Stimulated activated naive B cell treated with anti-CD40 and anti-IgM and Interleukin-4, amounts not matched to agents 10 μg/mL and 1 μg/mL and 100 μg/mL, for 72 hours (primary cell): ENCODE data around the gene ANTXR2.
"Not testable (repeated sequence)": the region's sequence is repeated elsewhere in the genome, so short reads cannot be mapped to it uniquely, and the experiment has no call there.

Source experiments
- ATAC-seq, 2 donors: fragments of 150-1000 bp; cut with Tn5 transposase; replicated peaks; 2 replicates each; pipeline ENCODE4 v1.10.0; 2021; ENCODE audit warnings: moderate library complexity in 1 of 2
- DNase-seq: peaks from one replicate; pipeline ENCODE4 v3.0.0; 2021
- H3K27ac Mint-ChIP-seq: one replicate; pipeline ENCODE4 v1.8.0; 2022; ENCODE audit warnings: mild to moderate bottlenecking, mixed read lengths
- H3K27me3 Mint-ChIP-seq, 2 donors: one replicate each; pipeline ENCODE4 v1.8.0; 2022; ENCODE audit warnings: mixed read lengths in 2 of 2
- H3K36me3 Mint-ChIP-seq, 2 donors: one replicate each; pipeline ENCODE4 v1.8.0; 2022; ENCODE audit warnings: mixed read lengths in 2 of 2, mild to moderate bottlenecking in 1 of 2
- H3K4me1 Mint-ChIP-seq, 2 donors: one replicate each; pipeline ENCODE4 v1.8.0; 2022; ENCODE audit warnings: mixed read lengths in 2 of 2, mild to moderate bottlenecking in 1 of 2
- H3K4me3 Mint-ChIP-seq, 2 donors: one replicate each; pipeline ENCODE4 v1.8.0; 2022; ENCODE audit warnings: mild to moderate bottlenecking in 2 of 2, mixed read lengths in 2 of 2, moderate library complexity in 1 of 2
- H3K9me3 Mint-ChIP-seq, 2 donors: one replicate each; pipeline ENCODE4 v1.8.0; 2022; ENCODE audit warnings: mixed read lengths in 2 of 2, mild to moderate bottlenecking in 1 of 2

ANTXR2 gene

GRCh38 chr4:80072744-80073472, at the start of gene ANTXR2:
TSS of gene ANTXR2 (minus strand) at chr4:80073229. CDS start at chr4:80072560, 669 bp downstream.
- peaks cover 10 to 20% of the 10 kb centered on the region in 2 donors for H3K36me3 Mint-ChIP-seq
- H3K4me3 Mint-ChIP-seq, result peak within 1 kb of the TSS; percentile 96 to 98
- ATAC-seq (peak; percentile 80 to 84), DNase-seq (peak; percentile 74)
- peak within 1 kb of the TSS; percentile 98 for H3K27ac Mint-ChIP-seq
- peaks cover 31 to 60% of the 10 kb centered on the region in 2 donors for H3K4me1 Mint-ChIP-seq
- H3K9me3 Mint-ChIP-seq, result no peaks in the 10 kb centered on the region
- H3K27me3 Mint-ChIP-seq, result no peaks in the 10 kb centered on the region

- DNase-seq, H3K27ac Mint-ChIP-seq, H3K4me3 Mint-ChIP-seq, ATAC-seq, H3K9me3 Mint-ChIP-seq, H3K36me3 Mint-ChIP-seq: not testable (repeated sequence)
- H3K27me3 Mint-ChIP-seq, result peaks cover 4 to 14% of the 10 kb centered on the region in 2 donors
- peaks cover 10 to 21% of the 10 kb centered on the region in 2 donors for H3K4me1 Mint-ChIP-seq
Measured at GRCh38 chr4:80121815-80122214, 48.8 kb upstream of the ANTXR2 start.

GRCh38 chr4:80119620-80120019, 46.6 kb upstream of the ANTXR2 start:
- H3K4me3 Mint-ChIP-seq, DNase-seq, H3K4me1 Mint-ChIP-seq, H3K36me3 Mint-ChIP-seq, ATAC-seq, H3K9me3 Mint-ChIP-seq, H3K27ac Mint-ChIP-seq: not testable (repeated sequence)
- peaks cover 10 to 17% of the 10 kb centered on the region in 2 donors for H3K27me3 Mint-ChIP-seq

- Mint-ChIP-seq H3K9me3 (peaks cover 9 to 10% of the 10 kb centered on the region in 2 donors), H3K36me3 (peaks cover 4 to 10% of the 10 kb centered on the region in 2 donors), H3K27me3 (peaks cover 17 to 21% of the 10 kb centered on the region in 2 donors), H3K4me3 (no peak overlapping the region), H3K4me1 (peaks cover 0 to 2% of the 10 kb centered on the region in 2 donors), H3K27ac (no peak overlapping the region)
- no peak for DNase-seq
- no peak for ATAC-seq
Measured at GRCh38 chr4:80116516-80116915, 43.5 kb upstream of the ANTXR2 start.

- DNase-seq (no peak), ATAC-seq (no peak)
- Mint-ChIP-seq H3K27ac (no peak overlapping the region), H3K4me1 (no peaks in the 10 kb centered on the region), H3K27me3 (peaks cover 17 to 21% of the 10 kb centered on the region in 2 donors), H3K36me3 (peaks cover 4 to 10% of the 10 kb centered on the region in 2 donors), H3K9me3 (peaks cover 9 to 10% of the 10 kb centered on the region in 2 donors), H3K4me3 (no peak overlapping the region)
Measured at GRCh38 chr4:80115368-80116181, 42.5 kb upstream of the ANTXR2 start.

DNA sequence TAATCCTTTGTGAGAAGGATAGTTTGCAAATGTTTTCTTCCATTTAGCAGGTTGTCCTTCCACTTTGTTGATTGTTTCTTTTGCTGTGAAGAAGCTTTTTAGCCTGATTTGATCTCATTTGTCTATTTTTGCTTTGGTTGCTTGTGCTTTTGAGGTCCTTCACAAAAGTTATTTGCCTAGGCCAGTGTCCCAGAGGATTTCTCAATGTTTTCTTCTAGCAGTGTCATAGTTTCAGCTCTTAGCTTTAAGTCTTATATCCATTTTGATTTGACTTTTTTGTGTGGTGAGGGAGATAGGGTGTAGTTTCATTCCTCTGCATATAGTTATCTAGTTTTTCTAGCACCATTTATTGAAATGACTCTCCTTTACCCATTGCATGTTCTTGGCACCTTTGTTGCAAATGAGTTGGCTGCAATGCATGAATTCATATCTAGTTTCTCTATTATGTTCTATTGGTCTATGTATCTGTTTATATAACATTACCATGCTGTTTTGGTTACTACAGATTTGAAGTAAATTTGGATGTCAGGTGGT, 41.8 kb upstream of the ANTXR2 start:
- Mint-ChIP-seq H3K4me3 (no peak overlapping the region), H3K27ac (no peak overlapping the region), H3K9me3 (peaks cover 9 to 10% of the 10 kb centered on the region in 2 donors), H3K36me3 (peaks cover 4 to 10% of the 10 kb centered on the region in 2 donors), H3K4me1 (no peaks in the 10 kb centered on the region), H3K27me3 (peaks cover 17 to 21% of the 10 kb centered on the region in 2 donors)
- DNase-seq (no peak), ATAC-seq (no peak)

GRCh38 chr4:80113615-80114014, 40.6 kb upstream of the ANTXR2 start:
- ATAC-seq (no peak), DNase-seq (no peak)

GRCh38 chr4:80112236-80112635, 39.2 kb upstream of the ANTXR2 start:
- Mint-ChIP-seq H3K4me3 (no peak overlapping the region), H3K27ac (no peak overlapping the region), H3K4me1 (no peaks in the 10 kb centered on the region), H3K9me3 (peaks cover 1 to 4% of the 10 kb centered on the region in 2 donors), H3K36me3 (peaks cover 0 to 6% of the 10 kb centered on the region in 2 donors), H3K27me3 (peaks cover 7 to 21% of the 10 kb centered on the region in 2 donors)
- ATAC-seq, result no peak
- no peak for DNase-seq

More at GRCh38 chr4:80113615-80114014, 40.6 kb upstream of the ANTXR2 start:
- no peaks in the 10 kb centered on the region for H3K4me1 Mint-ChIP-seq
- no peak overlapping the region for H3K4me3 Mint-ChIP-seq
- H3K27ac Mint-ChIP-seq, result no peak overlapping the region
- peaks cover 9 to 10% of the 10 kb centered on the region in 2 donors for H3K9me3 Mint-ChIP-seq
- peaks cover 16 to 21% of the 10 kb centered on the region in 2 donors for H3K27me3 Mint-ChIP-seq
- peaks cover 4 to 10% of the 10 kb centered on the region in 2 donors for H3K36me3 Mint-ChIP-seq

DNA sequence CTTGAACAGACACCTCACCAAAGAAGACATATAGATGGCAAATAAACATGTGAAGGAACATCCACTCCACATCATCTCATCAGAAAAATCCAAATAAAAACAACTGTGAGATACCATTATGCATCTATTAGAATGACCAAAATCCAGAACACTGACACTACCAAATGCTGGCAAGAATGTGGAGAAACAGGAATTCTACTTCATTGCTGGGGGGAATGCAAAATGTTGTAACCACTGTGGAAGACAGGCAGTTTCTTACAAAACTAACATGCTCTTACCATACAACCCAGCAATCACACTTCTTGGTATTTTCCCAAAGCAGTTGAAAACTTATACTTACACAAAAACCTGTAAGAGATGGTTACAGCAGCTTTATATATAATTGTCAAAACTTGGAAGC, 38.2 kb upstream of the ANTXR2 start:
- no peaks in the 10 kb centered on the region for H3K4me1 Mint-ChIP-seq
- H3K9me3 Mint-ChIP-seq, result peaks cover 7 to 13% of the 10 kb centered on the region in 2 donors
- DNase-seq (no peak), ATAC-seq (no peak)
- H3K27ac Mint-ChIP-seq, result no peak overlapping the region
- peaks cover 0 to 12% of the 10 kb centered on the region in 2 donors for H3K27me3 Mint-ChIP-seq
- peaks cover 0 to 6% of the 10 kb centered on the region in 2 donors for H3K36me3 Mint-ChIP-seq
- H3K4me3 Mint-ChIP-seq, result no peak overlapping the region

- no peaks in the 10 kb centered on the region for H3K4me1 Mint-ChIP-seq
- H3K4me3 Mint-ChIP-seq, result no peak overlapping the region
- H3K27me3 Mint-ChIP-seq, result peaks cover 0 to 6% of the 10 kb centered on the region in 2 donors
- peaks cover 9 to 13% of the 10 kb centered on the region in 2 donors for H3K9me3 Mint-ChIP-seq
- peaks cover 0 to 7% of the 10 kb centered on the region in 2 donors for H3K36me3 Mint-ChIP-seq
- DNase-seq (no peak), ATAC-seq (no peak)
- no peak overlapping the region for H3K27ac Mint-ChIP-seq
Measured at GRCh38 chr4:80107374-80107773, 34.3 kb upstream of the ANTXR2 start.

GRCh38 chr4:80104927-80105326, 31.9 kb upstream of the ANTXR2 start:
- Mint-ChIP-seq H3K4me3 (no peak overlapping the region), H3K4me1 (peaks cover 0 to 10% of the 10 kb centered on the region in 2 donors), H3K36me3 (peaks cover 0 to 7% of the 10 kb centered on the region in 2 donors), H3K27ac (no peak overlapping the region), H3K27me3 (no peaks in the 10 kb centered on the region), H3K9me3 (peaks cover 9 to 13% of the 10 kb centered on the region in 2 donors)
- ATAC-seq (no peak), DNase-seq (no peak)

DNA sequence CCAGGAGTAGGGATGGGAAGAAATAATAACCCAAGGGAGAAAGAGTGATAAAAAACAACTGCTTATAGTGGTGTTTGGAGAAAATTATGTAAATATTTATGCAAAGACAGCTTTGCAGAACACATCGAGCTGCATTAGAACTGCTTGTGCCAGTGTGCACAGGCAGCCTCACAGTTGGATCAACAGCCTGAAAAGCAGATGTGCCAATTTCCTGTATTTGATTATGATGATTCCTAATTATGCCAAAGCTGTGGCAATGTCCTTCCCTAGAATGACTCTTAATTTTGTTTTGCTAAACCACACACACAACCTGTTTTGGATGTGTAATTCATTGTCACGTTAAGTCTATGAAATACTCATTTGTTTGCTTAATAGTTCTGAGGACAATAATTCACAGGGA, 30.6 kb upstream of the ANTXR2 start:
- Mint-ChIP-seq H3K36me3 (peaks cover 0 to 7% of the 10 kb centered on the region in 2 donors), H3K4me1 (peaks cover 0 to 10% of the 10 kb centered on the region in 2 donors), H3K27me3 (no peaks in the 10 kb centered on the region), H3K4me3 (no peak overlapping the region), H3K27ac (no peak overlapping the region), H3K9me3 (peaks cover 9 to 13% of the 10 kb centered on the region in 2 donors)
- no peak for DNase-seq
- no peak for ATAC-seq

DNA sequence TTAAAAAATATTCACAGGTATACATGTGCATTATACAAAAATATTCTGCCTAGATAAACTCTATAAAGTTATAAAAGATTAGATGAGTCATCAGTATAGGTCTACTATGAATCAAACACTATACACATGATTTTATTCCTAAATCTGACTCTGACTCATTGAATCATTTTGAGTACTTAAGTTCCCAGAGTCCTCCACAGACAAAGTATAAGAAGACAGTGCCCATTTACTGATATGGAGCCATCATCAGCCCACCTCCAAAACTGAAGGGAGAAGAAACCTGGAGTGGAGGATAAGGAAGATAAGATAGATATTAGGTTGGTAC, 28.7 kb upstream of the ANTXR2 start:
- DNase-seq (no peak), ATAC-seq (peak in 1 of 2 donors; percentile 23)
- no peak overlapping the region for H3K4me3 Mint-ChIP-seq
- peaks cover 5% of the 10 kb centered on the region in 2 donors for H3K9me3 Mint-ChIP-seq
- no peaks in the 10 kb centered on the region for H3K27me3 Mint-ChIP-seq
- peaks cover 0 to 10% of the 10 kb centered on the region in 2 donors for H3K4me1 Mint-ChIP-seq
- peaks cover 0 to 6% of the 10 kb centered on the region in 2 donors for H3K36me3 Mint-ChIP-seq
- H3K27ac Mint-ChIP-seq, result no peak overlapping the region

GRCh38 chr4:80101071-80101791, 28.2 kb upstream of the ANTXR2 start:
- H3K4me3 Mint-ChIP-seq, result no peak overlapping the region
- no peaks in the 10 kb centered on the region for H3K27me3 Mint-ChIP-seq
- peaks cover 0 to 10% of the 10 kb centered on the region in 2 donors for H3K4me1 Mint-ChIP-seq
- ATAC-seq (peak in 1 of 2 donors; percentile 29), DNase-seq (no peak)
- peaks cover under 1 to 2% of the 10 kb centered on the region in 2 donors for H3K9me3 Mint-ChIP-seq
- H3K27ac Mint-ChIP-seq, result no peak overlapping the region
- H3K36me3 Mint-ChIP-seq, result peaks cover 0 to under 1% of the 10 kb centered on the region in 2 donors
